Measurements from ENCODE around the gene FAM167B.

DNA sequence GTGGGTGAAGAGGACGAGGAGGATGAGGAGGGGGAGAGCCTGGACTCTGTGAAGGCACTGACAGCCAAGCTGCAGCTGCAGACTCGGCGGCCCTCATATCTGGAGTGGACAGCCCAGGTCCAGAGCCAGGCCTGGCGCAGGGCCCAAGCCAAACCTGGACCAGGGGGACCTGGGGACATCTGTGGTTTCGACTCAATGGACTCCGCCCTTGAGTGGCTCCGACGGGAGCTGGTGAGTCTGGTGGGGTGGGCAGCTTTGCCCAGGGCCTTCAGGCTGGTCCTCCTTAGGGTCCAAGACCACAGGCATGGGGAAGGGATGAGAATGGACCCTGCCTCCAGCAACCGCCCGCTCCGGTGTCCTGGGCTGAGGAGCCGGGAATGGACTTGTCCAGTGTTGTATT, 430 bp downstream of the FAM167B start:
- TF ChIP-seq, protein P1, sequence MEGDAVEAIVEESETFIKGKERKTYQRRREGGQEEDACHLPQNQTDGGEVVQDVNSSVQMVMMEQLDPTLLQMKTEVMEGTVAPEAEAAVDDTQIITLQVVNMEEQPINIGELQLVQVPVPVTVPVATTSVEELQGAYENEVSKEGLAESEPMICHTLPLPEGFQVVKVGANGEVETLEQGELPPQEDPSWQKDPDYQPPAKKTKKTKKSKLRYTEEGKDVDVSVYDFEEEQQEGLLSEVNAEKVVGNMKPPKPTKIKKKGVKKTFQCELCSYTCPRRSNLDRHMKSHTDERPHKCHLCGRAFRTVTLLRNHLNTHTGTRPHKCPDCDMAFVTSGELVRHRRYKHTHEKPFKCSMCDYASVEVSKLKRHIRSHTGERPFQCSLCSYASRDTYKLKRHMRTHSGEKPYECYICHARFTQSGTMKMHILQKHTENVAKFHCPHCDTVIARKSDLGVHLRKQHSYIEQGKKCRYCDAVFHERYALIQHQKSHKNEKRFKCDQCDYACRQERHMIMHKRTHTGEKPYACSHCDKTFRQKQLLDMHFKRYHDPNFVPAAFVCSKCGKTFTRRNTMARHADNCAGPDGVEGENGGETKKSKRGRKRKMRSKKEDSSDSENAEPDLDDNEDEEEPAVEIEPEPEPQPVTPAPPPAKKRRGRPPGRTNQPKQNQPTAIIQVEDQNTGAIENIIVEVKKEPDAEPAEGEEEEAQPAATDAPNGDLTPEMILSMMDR (IDR thresholded peaks at IDR 0.05; ENCODE audit: borderline replicate concordance, extremely low read depth, low read length, poor library complexity, severe bottlenecking), result no peak
- TF ChIP-seq EZH2 (IDR thresholded peaks at IDR 0.05; ENCODE audit: borderline replicate concordance, low read depth, low read length, severe bottlenecking), result no peak

All from DND-41 (cell line).